Uterus (tissue), 4 donors: ENCODE data around the gene UBASH3A. TPM values are rescaled to one million over a fixed set of nuclear protein-coding genes. Genes with fewer than 3 reads are reported as not detected.
A peak's percentile ranks its signal among the peaks of the same experiment; 100 is the strongest.

Experiments
- DNase-seq, 2 donors: peaks; one replicate each; pipeline ENCODE4 v3.0.0-alpha.2; 2019 to 2020
- H3K27ac ChIP-seq, 2 donors: fragments of 200-600 bp; sonication (generic); 1 replicate in 1 of 2; 2 replicates in 1 of 2; pipeline ENCODE4 v1.5.1; 2016 to 2018
- H3K27me3 ChIP-seq, 2 donors: fragments of 200-600 bp; sonication (generic); one replicate each; pipeline ENCODE4 v1.5.1; 2018 to 2019; ENCODE audit warnings: control low read depth in 1 of 2
- H3K36me3 ChIP-seq, 2 donors: fragments of 200-600 bp; sonication (generic); one replicate each; pipeline ENCODE4 v1.5.1; 2019; ENCODE audit warnings: control low read depth in 1 of 2
- H3K4me1 ChIP-seq, 2 donors: fragments of 200-600 bp; sonication (generic); one replicate each; pipeline ENCODE4 v1.5.1; 2018 to 2019; ENCODE audit warnings: control low read depth in 1 of 2
- H3K4me3 ChIP-seq, 2 donors: fragments of 200-600 bp; sonication (generic); 1 replicate in 1 of 2; 2 replicates in 1 of 2; pipeline ENCODE4 v1.5.1; 2018 to 2019; ENCODE audit warnings: mild to moderate bottlenecking in 1 of 2
- H3K9me3 ChIP-seq, 2 donors: fragments of 200-600 bp; sonication (generic); one replicate each; pipeline ENCODE4 v1.5.1; 2019; ENCODE audit warnings: control low read depth in 1 of 2
- CTCF ChIP-seq, 4 experiments: fragments of 200-600 bp in 2 of 4; fragments of 450-650 bp in 2 of 4; sonication (generic) in 2 of 4; IDR thresholded peaks; one replicate each; pipeline ENCODE4 v1.5.1; 2016 to 2019; ENCODE audit warnings: antibody characterized with exemption in 4 of 4, mild to moderate bottlenecking in 2 of 4, moderate library complexity in 1 of 4
- POLR2A ChIP-seq, 2 donors: fragments of 450-650 bp; IDR thresholded peaks; one replicate each; pipeline ENCODE4 v1.6.1; 2016; ENCODE audit warnings: antibody characterized with exemption in 2 of 2, mild to moderate bottlenecking in 1 of 2, moderate library complexity in 1 of 2
- intact Hi-C: fragments of 100-400 bp; cut with DNase I; formaldehyde crosslinking; loops from one replicate; pipeline ENCODE4 v1.15.1; 2023; ENCODE audit warnings: low total_unique reads
- small RNA-seq: library from RNA; depleted of rRNA; stranded (forward); fragments of <200 nt; gene quantifications from one replicate; pipeline ENCODE3, GENCODE V24; 2016
- total RNA-seq, 4 donors: library from RNA; depleted of rRNA in 3 of 4; stranded (reverse); fragments of >200 nt in 3 of 4; gene quantifications; one replicate each; pipeline versions ENCODE4 v1.1.0 to v1.2.4, GENCODE V29; 2014 to 2023
- donor health status: DM: yes; HTN: yes; CAD: no.

The UBASH3A gene
- total RNA-seq, 4 donors from 2014 or later, result 0.79 to 1.0 TPM; not detected in 2

GRCh38 chr21:42496839-42497202 lies 93.1 kb downstream of the UBASH3A start:
- Histone ChIP-seq H3K36me3 (no peaks in the 10 kb centered on the region), H3K27me3 (no peaks in the 10 kb centered on the region), H3K27ac (peak overlapping the region; percentile 75 to 90), H3K9me3 (no peaks in the 10 kb centered on the region), H3K4me3 (peak overlapping the region; percentile 60 to 63), H3K4me1 (no peaks in the 10 kb centered on the region)
- DNase-seq, result peak in 1 of 2 donors; percentile 39
- intact Hi-C loops, result no loop called here
- TF ChIP-seq POLR2A (IDR thresholded peaks at IDR 0.05), result no peak
- TF ChIP-seq CTCF (IDR thresholded peaks at IDR 0.05), result no peak

Small RNAs within 50 kb of the gene (small RNA-seq; reads per million reads assigned to genes)
- not detected for gene RNU6-1149P

Other genes starting within 250 kb of the UBASH3A start
- 10 to 100 TPM; 11.8 to 51.7 (median 18.4) TPM for gene ABCG1, start 184.8 kb upstream of the UBASH3A start, total RNA-seq
- 10 to 100 TPM in 2 of 4 donors, 1 to 10 TPM in 2; 1.4 to 49.7 (median 24.2) TPM for gene TFF3, start 88.5 kb upstream of the UBASH3A start, total RNA-seq
- gene TFF2, start 52.9 kb upstream of the UBASH3A start, total RNA-seq, result not detected
- gene TFF1, start 37.4 kb upstream of the UBASH3A start, total RNA-seq, result not detected
- gene TMPRSS3, start 7.8 kb upstream of the UBASH3A start, total RNA-seq, result 1 to 10 TPM in 1 of 4 donors, under 1 TPM in 1, not detected in 2; 0.18 to 4.4 TPM
- 1 to 10 TPM in 2 of 4 donors, not detected in 2; 1.7 to 3.4 TPM for gene RSPH1, start 92.3 kb downstream of the UBASH3A start, total RNA-seq
- 1 to 10 TPM; 2.3 to 8.8 (median 6.3) TPM for gene SLC37A1, start 110.0 kb downstream of the UBASH3A start, total RNA-seq
- gene PDE9A, start 249.7 kb downstream of the UBASH3A start, total RNA-seq, result 10 to 100 TPM in 1 of 4 donors, 1 to 10 TPM in 2, under 1 TPM in 1; 0.59 to 15.0 (median 6.9) TPM